GM23338 (cell line): ENCODE results near the gene PRC1. TPM values are rescaled to one million over a fixed set of nuclear protein-coding genes. Genes with fewer than 3 reads are reported as not detected.

Experiments used
- ATAC-seq: fragments of 200-7000 bp; cut with Tn5 transposase; 3 replicates; pipeline ENCODE4 v1.9.1; 2020
- DNase-seq: peaks from one replicate; pipeline ENCODE4 v3.0.0-alpha.2; 2015; ENCODE audit warnings: low spot score
- H2AFZ ChIP-seq: fragments of 200-600 bp; sonication (generic); 2 replicates; pipeline ENCODE4 v1.8.0; 2016; ENCODE audit warnings: antibody characterized with exemption, mild to moderate bottlenecking, moderate library complexity
- H3F3A ChIP-seq: fragments of 200-600 bp; sonication (generic); replicated peaks from 2 replicates; pipeline ENCODE4 v1.8.0; 2017; ENCODE audit warnings: antibody characterized with exemption, mixed run types, low read depth
- H3K27ac ChIP-seq: fragments of 200-600 bp; sonication (generic); 2 replicates; pipeline ENCODE4 v1.6.1; 2016; ENCODE audit warnings: low read depth
- H3K27me3 ChIP-seq: fragments of 200-600 bp; sonication (generic); 2 replicates; pipeline ENCODE4 v1.8.0; 2016; ENCODE audit warnings: mild to moderate bottlenecking, mixed run types, moderate library complexity; ENCODE audit not compliant: insufficient read depth
- H3K36me3 ChIP-seq: fragments of 200-600 bp; sonication (generic); 2 replicates; pipeline ENCODE4 v1.8.0; 2016; ENCODE audit warnings: mild to moderate bottlenecking; ENCODE audit not compliant: insufficient read depth
- H3K4me1 ChIP-seq: fragments of 200-600 bp; sonication (generic); 2 replicates; pipeline ENCODE4 v1.8.0; 2016; ENCODE audit warnings: mild to moderate bottlenecking, moderate library complexity; ENCODE audit not compliant: insufficient read depth
- H3K4me2 ChIP-seq: fragments of 200-600 bp; sonication (generic); 2 replicates; pipeline ENCODE4 v1.7.1; 2017; ENCODE audit warnings: mixed run types
- H3K4me3 ChIP-seq: fragments of 200-600 bp; sonication (generic); 2 replicates; pipeline ENCODE4 v1.6.1; 2016; ENCODE audit warnings: mixed run types
- H3K79me2 ChIP-seq: fragments of 200-600 bp; sonication (generic); replicated peaks from 2 replicates; pipeline ENCODE4 v1.8.0; 2017; ENCODE audit warnings: mild to moderate bottlenecking; ENCODE audit not compliant: insufficient read depth
- H3K9me2 ChIP-seq: fragments of 200-600 bp; sonication (generic); 2 replicates; pipeline ENCODE4 v1.8.0; 2017; ENCODE audit not compliant: insufficient read depth
- H4K20me1 ChIP-seq: fragments of 200-600 bp; sonication (generic); replicated peaks from 2 replicates; pipeline ENCODE4 v1.8.0; 2017; ENCODE audit warnings: mild to moderate bottlenecking; ENCODE audit not compliant: insufficient read depth
- H3K27ac Mint-ChIP-seq: 2 replicates; pipeline ENCODE4 v1.8.0; 2020; ENCODE audit warnings: inconsistent platforms, mild to moderate bottlenecking, moderate library complexity, mixed read lengths
- H3K27me3 Mint-ChIP-seq: 3 replicates; pipeline ENCODE4 v1.8.0; 2022; ENCODE audit warnings: low read depth, mild to moderate bottlenecking, moderate library complexity, mixed read lengths, inconsistent platforms; ENCODE audit not compliant: insufficient read depth, poor library complexity
- H3K36me3 Mint-ChIP-seq: 3 replicates; pipeline ENCODE4 v1.8.0; 2021; ENCODE audit warnings: low read depth, mild to moderate bottlenecking, inconsistent platforms, moderate library complexity, mixed read lengths
- H3K4me1 Mint-ChIP-seq: 3 replicates; pipeline ENCODE4 v1.8.0; 2020; ENCODE audit warnings: mild to moderate bottlenecking, inconsistent platforms, mixed read lengths
- H3K4me3 Mint-ChIP-seq: 3 replicates; pipeline ENCODE4 v1.8.0; 2021; ENCODE audit warnings: moderate library complexity, mild to moderate bottlenecking, inconsistent platforms, mixed read lengths
- H3K9me3 Mint-ChIP-seq: 3 replicates; pipeline ENCODE4 v1.8.0; 2020; ENCODE audit warnings: moderate library complexity, mild to moderate bottlenecking, inconsistent platforms, mixed read lengths
- CREB1 ChIP-seq: fragments of 250-450 bp; sonication (Bioruptor Pico); IDR thresholded peaks from 2 replicates; pipeline ENCODE4 v1.5.0; 2020; ENCODE audit warnings: low read depth, mild to moderate bottlenecking, moderate library complexity
- EZH2 ChIP-seq: fragments of 200-600 bp; sonication (generic); IDR thresholded peaks from one replicate; pipeline ENCODE4 v1.8.0; 2017; ENCODE audit warnings: antibody characterized with exemption, mild to moderate bottlenecking, low read depth; ENCODE audit not compliant: unreplicated experiment
- EZH2phosphoT487 ChIP-seq: fragments of 200-600 bp; sonication (generic); IDR thresholded peaks from one replicate; pipeline ENCODE4 v1.8.1; 2018; ENCODE audit warnings: antibody characterized with exemption; ENCODE audit not compliant: unreplicated experiment
- JUNB ChIP-seq: IDR thresholded peaks from one replicate; pipeline ENCODE4 v1.6.1; 2016; ENCODE audit warnings: antibody characterized with exemption; ENCODE audit not compliant: unreplicated experiment
- NANOG ChIP-seq: IDR thresholded peaks from 2 replicates; pipeline ENCODE4 v1.6.1; 2016; ENCODE audit warnings: antibody characterized with exemption, borderline replicate concordance
- POLR2AphosphoS5 ChIP-seq: IDR thresholded peaks from 2 replicates; pipeline ENCODE4 v1.6.1; 2016; ENCODE audit warnings: antibody characterized with exemption, low read depth
- STAT1 ChIP-seq: IDR thresholded peaks from one replicate; pipeline ENCODE4 v1.6.1; 2016; ENCODE audit warnings: antibody characterized with exemption; ENCODE audit not compliant: unreplicated experiment
- ZNF114 ChIP-seq: fragments of 250-450 bp; sonication (Bioruptor Pico); IDR thresholded peaks from 2 replicates; pipeline ENCODE4 v1.5.0; 2020; ENCODE audit warnings: mild to moderate bottlenecking, moderate library complexity
- ZNF331 ChIP-seq: fragments of 250-450 bp; sonication (Bioruptor Pico); IDR thresholded peaks from 2 replicates; pipeline ENCODE4 v1.5.0; 2020; ENCODE audit warnings: low read depth, mild to moderate bottlenecking, moderate library complexity
- polyA plus RNA-seq: library from polyadenylated mRNA; unstranded; fragments of >200 nt; fragmentation: Nextera tagmentation; extraction: Ambion mirVana; gene quantifications from 2 replicates; pipeline ENCODE4 v1.2.1, GENCODE V29; 2016
- total RNA-seq: library from RNA; depleted of rRNA; stranded (reverse); fragments of >200 nt; shearing (Covaris generic); gene quantifications from 2 replicates; pipeline ENCODE4 v1.2.3, GENCODE V29; 2014
- TF ChIP-seq, protein P1 (sequence below): IDR thresholded peaks from 2 replicates; pipeline ENCODE4 v1.6.1; 2016; ENCODE audit warnings: antibody characterized with exemption
- TF ChIP-seq, protein P2 (sequence below): fragments of 250-450 bp; sonication (Bioruptor Pico); IDR thresholded peaks from 2 replicates; pipeline ENCODE4 v1.5.0; 2020; ENCODE audit warnings: mild to moderate bottlenecking, moderate library complexity
- TF ChIP-seq, protein P3 (sequence below), 2 experiments: fragments of 200-600 bp in 1 of 2; sonication (generic) in 1 of 2; conservative IDR thresholded peaks; 2 replicates each; pipeline versions ENCODE4 v1.5.1 to v1.6.1; 2016 to 2017; ENCODE audit warnings: antibody characterized with exemption in 2 of 2, low read depth in 2 of 2, mild to moderate bottlenecking in 2 of 2, moderate library complexity in 1 of 2
- TF ChIP-seq, protein P4 (sequence below): IDR thresholded peaks from one replicate; pipeline ENCODE4 v1.6.1; 2018; ENCODE audit warnings: antibody characterized with exemption; ENCODE audit not compliant: unreplicated experiment

PRC1 gene
- total and polyA plus RNA-seq, 2 experiments from 2014 or later = 102 to 150 TPM

DNA sequence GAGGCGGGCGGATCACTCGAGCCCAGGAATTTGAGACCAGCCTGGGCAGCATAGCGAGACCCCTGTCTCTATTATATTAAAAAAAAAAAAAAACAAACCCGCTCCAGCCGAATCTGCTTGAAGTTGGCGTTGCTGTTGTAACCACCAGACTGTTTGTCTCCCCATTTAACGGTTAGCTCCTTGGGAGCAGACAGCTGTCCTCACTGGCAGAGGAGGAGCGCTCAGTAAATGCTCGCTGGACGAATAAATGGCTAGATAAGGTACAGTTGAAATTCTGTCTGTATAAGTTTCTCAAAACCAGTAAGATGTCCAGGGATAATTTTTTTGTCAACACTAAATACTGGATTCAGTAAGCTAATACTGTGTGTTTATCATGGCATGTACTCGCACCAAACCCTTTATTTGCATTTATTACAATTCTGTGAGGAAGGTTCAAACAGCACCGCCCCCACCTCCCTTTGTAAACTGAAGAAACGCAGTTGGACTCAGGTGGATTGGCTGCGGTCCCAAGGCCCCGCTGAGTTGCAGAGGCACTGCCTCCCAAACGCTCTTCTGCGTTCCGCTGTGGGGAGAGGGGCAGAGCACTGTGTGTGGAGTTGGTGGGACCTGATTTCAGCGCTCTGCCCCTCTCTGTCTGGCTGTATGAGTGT, 38.6 kb downstream of the PRC1 start:
- H3K79me2 ChIP-seq = no peaks in the 10 kb centered on the region
- H3F3A ChIP-seq = peaks cover 17% of the 10 kb centered on the region; the same call in 1 of the 2 replicates
- peak overlapping the region; percentile 75 for H3K4me3 ChIP-seq
- Mint-ChIP-seq H3K9me3 (no peaks in the 10 kb centered on the region; the same call in 2 of the 3 replicates), H3K36me3 (peaks cover 36% of the 10 kb centered on the region), H3K4me1 (peaks cover 10% of the 10 kb centered on the region), H3K27me3 (peaks cover 19% of the 10 kb centered on the region), H3K4me3 (peak overlapping the region; percentile 83), H3K27ac (no peak overlapping the region)
- peak; percentile 11 for DNase-seq
- H3K4me1 ChIP-seq = peaks cover 13% of the 10 kb centered on the region
- peak overlapping the region; percentile 95 for H3K27ac ChIP-seq
- H3K4me2 ChIP-seq = peak overlapping the region; percentile 84
- no peak for ATAC-seq
- peak overlapping the region; percentile 90; the same call in 1 of the 2 replicates for H2AFZ ChIP-seq
- no peaks in the 10 kb centered on the region for H3K27me3 ChIP-seq
- peaks cover 7% of the 10 kb centered on the region; the same call in 1 of the 2 replicates for H3K36me3 ChIP-seq
- H4K20me1 ChIP-seq = no peaks in the 10 kb centered on the region
- H3K9me2 ChIP-seq = no peaks in the 10 kb centered on the region
- TF ChIP-seq ZNF331 (no peak), CREB1 (no peak), ZNF114 (CRISPR knock-in tag) (no peak), JUNB (no peak), STAT1 (no peak), EZH2phosphoT487 (no peak), NANOG (no peak), EZH2 (no peak), POLR2AphosphoS5 (no peak)
- TF ChIP-seq, protein P1, sequence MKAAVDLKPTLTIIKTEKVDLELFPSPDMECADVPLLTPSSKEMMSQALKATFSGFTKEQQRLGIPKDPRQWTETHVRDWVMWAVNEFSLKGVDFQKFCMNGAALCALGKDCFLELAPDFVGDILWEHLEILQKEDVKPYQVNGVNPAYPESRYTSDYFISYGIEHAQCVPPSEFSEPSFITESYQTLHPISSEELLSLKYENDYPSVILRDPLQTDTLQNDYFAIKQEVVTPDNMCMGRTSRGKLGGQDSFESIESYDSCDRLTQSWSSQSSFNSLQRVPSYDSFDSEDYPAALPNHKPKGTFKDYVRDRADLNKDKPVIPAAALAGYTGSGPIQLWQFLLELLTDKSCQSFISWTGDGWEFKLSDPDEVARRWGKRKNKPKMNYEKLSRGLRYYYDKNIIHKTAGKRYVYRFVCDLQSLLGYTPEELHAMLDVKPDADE = no peak
- TF ChIP-seq, protein P2, sequence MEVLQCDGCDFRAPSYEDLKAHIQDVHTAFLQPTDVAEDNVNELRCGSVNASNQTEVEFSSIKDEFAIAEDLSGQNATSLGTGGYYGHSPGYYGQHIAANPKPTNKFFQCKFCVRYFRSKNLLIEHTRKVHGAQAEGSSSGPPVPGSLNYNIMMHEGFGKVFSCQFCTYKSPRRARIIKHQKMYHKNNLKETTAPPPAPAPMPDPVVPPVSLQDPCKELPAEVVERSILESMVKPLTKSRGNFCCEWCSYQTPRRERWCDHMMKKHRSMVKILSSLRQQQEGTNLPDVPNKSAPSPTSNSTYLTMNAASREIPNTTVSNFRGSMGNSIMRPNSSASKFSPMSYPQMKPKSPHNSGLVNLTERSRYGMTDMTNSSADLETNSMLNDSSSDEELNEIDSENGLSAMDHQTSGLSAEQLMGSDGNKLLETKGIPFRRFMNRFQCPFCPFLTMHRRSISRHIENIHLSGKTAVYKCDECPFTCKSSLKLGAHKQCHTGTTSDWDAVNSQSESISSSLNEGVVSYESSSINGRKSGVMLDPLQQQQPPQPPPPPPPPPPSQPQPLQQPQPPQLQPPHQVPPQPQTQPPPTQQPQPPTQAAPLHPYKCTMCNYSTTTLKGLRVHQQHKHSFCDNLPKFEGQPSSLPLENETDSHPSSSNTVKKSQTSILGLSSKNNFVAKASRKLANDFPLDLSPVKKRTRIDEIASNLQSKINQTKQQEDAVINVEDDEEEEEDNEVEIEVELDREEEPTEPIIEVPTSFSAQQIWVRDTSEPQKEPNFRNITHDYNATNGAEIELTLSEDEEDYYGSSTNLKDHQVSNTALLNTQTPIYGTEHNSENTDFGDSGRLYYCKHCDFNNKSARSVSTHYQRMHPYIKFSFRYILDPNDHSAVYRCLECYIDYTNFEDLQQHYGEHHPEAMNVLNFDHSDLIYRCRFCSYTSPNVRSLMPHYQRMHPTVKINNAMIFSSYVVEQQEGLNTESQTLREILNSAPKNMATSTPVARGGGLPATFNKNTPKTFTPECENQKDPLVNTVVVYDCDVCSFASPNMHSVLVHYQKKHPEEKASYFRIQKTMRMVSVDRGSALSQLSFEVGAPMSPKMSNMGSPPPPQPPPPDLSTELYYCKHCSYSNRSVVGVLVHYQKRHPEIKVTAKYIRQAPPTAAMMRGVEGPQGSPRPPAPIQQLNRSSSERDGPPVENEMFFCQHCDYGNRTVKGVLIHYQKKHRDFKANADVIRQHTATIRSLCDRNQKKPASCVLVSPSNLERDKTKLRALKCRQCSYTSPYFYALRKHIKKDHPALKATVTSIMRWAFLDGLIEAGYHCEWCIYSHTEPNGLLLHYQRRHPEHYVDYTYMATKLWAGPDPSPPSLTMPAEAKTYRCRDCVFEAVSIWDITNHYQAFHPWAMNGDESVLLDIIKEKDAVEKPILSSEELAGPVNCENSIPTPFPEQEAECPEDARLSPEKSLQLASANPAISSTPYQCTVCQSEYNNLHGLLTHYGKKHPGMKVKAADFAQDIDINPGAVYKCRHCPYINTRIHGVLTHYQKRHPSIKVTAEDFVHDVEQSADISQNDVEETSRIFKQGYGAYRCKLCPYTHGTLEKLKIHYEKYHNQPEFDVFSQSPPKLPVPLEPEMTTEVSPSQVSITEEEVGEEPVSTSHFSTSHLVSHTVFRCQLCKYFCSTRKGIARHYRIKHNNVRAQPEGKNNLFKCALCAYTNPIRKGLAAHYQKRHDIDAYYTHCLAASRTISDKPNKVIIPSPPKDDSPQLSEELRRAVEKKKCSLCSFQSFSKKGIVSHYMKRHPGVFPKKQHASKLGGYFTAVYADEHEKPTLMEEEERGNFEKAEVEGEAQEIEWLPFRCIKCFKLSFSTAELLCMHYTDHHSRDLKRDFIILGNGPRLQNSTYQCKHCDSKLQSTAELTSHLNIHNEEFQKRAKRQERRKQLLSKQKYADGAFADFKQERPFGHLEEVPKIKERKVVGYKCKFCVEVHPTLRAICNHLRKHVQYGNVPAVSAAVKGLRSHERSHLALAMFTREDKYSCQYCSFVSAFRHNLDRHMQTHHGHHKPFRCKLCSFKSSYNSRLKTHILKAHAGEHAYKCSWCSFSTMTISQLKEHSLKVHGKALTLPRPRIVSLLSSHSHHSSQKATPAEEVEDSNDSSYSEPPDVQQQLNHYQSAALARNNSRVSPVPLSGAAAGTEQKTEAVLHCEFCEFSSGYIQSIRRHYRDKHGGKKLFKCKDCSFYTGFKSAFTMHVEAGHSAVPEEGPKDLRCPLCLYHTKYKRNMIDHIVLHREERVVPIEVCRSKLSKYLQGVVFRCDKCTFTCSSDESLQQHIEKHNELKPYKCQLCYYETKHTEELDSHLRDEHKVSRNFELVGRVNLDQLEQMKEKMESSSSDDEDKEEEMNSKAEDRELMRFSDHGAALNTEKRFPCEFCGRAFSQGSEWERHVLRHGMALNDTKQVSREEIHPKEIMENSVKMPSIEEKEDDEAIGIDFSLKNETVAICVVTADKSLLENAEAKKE = no peak
- TF ChIP-seq, protein P3, sequence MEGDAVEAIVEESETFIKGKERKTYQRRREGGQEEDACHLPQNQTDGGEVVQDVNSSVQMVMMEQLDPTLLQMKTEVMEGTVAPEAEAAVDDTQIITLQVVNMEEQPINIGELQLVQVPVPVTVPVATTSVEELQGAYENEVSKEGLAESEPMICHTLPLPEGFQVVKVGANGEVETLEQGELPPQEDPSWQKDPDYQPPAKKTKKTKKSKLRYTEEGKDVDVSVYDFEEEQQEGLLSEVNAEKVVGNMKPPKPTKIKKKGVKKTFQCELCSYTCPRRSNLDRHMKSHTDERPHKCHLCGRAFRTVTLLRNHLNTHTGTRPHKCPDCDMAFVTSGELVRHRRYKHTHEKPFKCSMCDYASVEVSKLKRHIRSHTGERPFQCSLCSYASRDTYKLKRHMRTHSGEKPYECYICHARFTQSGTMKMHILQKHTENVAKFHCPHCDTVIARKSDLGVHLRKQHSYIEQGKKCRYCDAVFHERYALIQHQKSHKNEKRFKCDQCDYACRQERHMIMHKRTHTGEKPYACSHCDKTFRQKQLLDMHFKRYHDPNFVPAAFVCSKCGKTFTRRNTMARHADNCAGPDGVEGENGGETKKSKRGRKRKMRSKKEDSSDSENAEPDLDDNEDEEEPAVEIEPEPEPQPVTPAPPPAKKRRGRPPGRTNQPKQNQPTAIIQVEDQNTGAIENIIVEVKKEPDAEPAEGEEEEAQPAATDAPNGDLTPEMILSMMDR (conservative IDR thresholded peaks at IDR 0.05; ENCODE audit: low read depth in 2 of 2) = no peak
- TF ChIP-seq, protein P4, sequence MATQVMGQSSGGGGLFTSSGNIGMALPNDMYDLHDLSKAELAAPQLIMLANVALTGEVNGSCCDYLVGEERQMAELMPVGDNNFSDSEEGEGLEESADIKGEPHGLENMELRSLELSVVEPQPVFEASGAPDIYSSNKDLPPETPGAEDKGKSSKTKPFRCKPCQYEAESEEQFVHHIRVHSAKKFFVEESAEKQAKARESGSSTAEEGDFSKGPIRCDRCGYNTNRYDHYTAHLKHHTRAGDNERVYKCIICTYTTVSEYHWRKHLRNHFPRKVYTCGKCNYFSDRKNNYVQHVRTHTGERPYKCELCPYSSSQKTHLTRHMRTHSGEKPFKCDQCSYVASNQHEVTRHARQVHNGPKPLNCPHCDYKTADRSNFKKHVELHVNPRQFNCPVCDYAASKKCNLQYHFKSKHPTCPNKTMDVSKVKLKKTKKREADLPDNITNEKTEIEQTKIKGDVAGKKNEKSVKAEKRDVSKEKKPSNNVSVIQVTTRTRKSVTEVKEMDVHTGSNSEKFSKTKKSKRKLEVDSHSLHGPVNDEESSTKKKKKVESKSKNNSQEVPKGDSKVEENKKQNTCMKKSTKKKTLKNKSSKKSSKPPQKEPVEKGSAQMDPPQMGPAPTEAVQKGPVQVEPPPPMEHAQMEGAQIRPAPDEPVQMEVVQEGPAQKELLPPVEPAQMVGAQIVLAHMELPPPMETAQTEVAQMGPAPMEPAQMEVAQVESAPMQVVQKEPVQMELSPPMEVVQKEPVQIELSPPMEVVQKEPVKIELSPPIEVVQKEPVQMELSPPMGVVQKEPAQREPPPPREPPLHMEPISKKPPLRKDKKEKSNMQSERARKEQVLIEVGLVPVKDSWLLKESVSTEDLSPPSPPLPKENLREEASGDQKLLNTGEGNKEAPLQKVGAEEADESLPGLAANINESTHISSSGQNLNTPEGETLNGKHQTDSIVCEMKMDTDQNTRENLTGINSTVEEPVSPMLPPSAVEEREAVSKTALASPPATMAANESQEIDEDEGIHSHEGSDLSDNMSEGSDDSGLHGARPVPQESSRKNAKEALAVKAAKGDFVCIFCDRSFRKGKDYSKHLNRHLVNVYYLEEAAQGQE = no peak
